HG03469 (cell line): ENCODE measurements around the gene AHRR.
"Not testable (repeated sequence)": the region's sequence is repeated elsewhere in the genome, so short reads cannot be mapped to it uniquely, and the experiment has no call there.

Source experiments
- ATAC-seq: cut with Tn5 transposase; IDR thresholded peaks from one replicate; pipeline ENCODE4 v1.9.1; 2021; ENCODE audit warnings: mild to moderate bottlenecking, moderate library complexity, moderate number of reproducible peaks; ENCODE audit not compliant: unreplicated experiment

AHRR gene

DNA sequence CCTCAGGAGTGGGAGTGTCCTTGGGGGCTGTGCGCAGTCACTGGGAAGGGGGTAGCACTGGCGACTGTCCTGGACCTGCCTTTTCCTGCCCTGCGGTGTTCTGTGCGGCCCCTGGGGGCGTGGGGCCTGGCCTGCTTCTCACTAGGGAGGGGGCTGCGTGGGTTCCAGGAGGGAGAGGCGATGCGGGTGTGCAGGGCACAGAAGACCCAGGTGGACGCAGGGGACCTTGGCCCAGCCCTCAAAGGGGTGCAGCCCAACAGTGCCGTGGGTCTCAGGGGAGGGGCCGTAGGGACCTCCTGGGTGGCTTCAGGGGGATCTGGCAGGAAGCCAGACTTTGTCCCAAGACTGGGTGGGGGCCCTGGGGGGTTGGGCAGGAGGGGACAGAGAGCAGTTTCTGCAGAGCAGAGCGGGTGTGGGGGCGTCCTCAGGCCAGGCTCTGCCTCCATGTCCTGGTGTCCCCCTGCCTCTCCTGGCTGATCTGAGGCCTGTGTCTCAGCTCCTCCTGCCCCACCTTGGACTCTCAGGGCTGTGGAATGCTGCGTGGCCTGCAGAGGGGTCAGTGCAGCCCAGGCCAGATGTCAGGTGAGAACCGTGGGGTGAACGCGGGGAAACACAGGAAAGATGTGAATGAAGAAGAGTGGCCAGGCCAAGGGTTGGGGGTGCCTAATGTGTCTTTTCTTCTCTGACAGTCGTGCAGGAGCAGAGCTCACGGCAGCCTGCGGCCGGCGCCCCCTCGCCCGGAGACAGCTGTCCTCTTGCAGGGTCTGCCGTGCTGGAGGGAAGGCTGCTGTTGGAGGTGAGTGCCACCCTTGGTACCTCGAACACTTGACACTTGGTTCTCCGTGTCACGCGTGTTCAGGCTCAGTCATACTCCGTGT, 54.6 kb downstream of the AHRR start:
- ATAC-seq: no peak

DNA sequence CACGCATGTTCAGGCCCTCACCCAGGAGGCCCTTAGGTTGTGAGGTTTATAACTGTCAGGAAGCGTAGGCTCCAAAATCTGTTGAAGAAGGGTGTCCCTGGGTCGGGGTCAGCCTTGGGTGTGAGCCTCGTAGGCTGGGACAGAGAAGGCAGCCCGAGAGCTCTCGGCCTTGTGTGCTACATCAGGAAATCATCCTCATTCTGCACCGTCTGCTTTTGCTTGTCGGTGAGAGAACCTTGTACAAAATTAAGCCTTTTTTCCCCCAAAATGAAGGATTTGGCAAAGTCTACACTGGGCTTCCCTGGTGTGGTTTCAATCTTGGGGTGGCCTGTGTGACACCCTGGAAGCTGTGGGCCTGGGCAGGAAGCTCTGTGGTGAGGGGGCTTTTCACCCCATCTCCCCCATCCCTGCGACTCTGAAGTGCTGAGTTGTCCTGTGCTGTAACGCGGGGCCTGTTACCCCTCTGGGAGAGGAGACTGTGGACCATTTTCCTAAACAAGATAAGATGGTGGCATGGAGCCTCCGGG, 55.3 kb downstream of the AHRR start:
- ATAC-seq: no peak

DNA sequence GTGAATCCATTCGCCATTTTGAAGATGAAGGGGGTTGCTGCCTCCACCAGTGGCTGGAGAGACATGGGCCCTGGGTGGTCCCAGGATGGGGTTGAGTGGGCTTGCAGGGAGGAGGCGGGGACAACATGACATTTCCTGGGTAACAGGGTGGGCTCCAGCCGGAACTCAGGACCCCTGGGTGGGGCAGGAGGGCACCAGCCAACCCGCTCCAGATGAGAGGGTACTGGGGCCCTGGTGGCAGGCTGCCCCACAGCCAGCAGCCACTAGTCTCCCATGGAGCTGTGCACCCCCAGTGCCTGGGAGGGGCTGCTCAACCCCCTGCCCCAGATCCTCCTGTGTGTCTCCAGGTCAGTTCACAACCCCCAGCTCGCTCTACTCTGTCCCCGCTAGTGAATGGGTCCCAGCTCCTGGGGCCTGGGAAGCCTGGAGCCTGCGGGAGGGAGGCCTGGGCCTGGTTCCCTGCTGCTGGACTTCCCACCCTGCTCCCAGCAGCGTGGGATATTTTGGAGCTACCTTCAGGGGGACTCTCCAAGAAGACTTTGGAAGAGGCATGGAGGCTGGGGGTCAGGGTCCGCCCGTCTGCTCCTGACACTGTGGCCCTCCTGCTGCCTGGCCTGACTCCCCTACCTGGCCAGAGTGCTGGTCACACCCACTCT, 55.9 kb downstream of the AHRR start:
- no peak for ATAC-seq

- no peak for ATAC-seq
These were observed 56.9 kb downstream of the AHRR start for GRCh38 chr5:378301-378891.

- no peak for ATAC-seq
These were observed 57.6 kb downstream of the AHRR start for GRCh38 chr5:378976-379742.

DNA sequence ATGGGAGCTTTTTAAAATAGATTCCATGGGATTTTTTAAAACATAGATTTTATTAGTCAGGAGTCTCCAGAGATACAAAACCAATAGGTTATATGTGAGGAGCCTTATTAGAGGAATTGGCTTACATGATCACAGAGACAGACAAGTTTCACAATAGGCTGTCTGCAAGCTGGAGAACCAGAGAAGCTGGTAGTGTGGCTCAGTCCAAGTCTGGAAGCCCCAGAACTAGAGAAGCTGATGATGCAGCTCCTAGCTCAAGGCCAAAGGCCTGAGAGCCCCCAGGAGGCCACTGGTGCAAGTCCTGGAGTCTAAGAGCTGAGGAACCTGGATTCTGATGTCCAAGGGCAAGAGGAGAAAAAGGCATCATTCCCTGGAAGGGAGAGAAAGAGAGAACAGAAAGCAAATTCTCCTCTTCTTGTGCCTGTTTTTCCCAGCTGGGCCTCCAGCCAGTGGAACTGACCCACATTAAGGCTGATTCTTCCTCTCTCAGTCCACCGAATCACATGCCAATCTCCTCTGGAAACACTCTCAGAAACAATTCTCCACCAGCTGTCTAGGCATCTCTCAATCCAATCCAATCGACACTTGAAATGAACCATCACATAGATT, 59.3 kb downstream of the AHRR start:
- ATAC-seq: no peak

DNA sequence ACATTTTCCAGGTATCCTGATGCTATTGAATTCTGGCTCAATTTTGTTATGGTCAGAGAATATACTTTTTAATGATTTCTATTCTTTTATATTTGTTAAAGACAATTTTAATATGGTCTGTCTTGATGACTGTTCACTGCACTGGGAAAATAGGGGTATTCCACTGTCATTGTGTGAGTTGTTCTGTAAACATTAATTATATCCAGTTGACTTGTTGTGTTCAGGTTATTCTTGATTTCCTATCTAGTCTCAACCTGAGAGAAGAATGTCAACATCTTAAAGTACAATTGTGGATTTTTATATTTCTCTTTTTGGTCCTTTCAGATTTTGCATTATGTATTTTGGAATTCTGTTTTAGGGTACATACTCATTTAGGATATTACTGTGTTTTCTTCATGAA, 61.6 kb downstream of the AHRR start:
- ATAC-seq: no peak

DNA sequence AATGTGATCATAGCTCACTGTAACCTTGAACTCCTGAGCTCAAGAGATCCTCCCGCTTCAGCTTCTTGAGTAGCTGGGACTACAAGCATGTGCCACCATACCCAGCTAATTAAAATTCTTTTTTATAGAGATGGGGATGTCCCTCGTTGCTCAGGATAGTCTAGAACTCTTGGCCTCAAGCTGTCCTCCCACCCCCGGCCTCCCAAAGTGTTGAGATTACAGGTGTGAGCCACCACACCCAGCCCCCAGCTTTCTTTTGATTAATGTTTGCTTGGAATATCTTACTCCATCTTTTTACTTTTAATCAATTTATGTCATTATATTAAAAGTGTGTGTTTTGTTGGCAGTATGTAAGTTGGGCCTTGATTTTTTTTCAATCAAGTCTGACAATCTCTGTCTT, 62.1 kb downstream of the AHRR start:
- ATAC-seq: no peak

GRCh38 chr5:384576-384975, 63.1 kb downstream of the AHRR start:
- ATAC-seq: not testable (repeated sequence)

DNA sequence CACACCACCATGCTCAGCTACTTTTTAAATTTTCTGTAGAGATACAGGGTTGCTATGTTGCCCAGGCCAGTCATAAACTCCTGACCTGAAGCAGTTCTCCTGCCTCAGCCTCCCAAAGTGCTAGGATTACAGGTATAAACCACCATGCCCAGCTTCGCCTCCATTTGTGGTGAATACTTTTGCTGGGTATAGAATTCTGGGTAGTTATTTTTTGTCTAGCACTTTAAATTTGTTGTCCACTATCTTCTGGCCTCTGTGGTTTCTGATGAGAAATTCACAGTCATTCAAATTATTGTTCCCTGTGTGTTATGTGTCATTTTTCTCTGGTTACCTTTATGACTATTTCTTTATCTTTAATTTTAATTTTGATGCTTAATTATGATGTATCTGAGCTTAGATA, 63.8 kb downstream of the AHRR start:
- ATAC-seq: no peak

- ATAC-seq: no peak
These were observed 65.2 kb downstream of the AHRR start for GRCh38 chr5:386432-387341.

DNA sequence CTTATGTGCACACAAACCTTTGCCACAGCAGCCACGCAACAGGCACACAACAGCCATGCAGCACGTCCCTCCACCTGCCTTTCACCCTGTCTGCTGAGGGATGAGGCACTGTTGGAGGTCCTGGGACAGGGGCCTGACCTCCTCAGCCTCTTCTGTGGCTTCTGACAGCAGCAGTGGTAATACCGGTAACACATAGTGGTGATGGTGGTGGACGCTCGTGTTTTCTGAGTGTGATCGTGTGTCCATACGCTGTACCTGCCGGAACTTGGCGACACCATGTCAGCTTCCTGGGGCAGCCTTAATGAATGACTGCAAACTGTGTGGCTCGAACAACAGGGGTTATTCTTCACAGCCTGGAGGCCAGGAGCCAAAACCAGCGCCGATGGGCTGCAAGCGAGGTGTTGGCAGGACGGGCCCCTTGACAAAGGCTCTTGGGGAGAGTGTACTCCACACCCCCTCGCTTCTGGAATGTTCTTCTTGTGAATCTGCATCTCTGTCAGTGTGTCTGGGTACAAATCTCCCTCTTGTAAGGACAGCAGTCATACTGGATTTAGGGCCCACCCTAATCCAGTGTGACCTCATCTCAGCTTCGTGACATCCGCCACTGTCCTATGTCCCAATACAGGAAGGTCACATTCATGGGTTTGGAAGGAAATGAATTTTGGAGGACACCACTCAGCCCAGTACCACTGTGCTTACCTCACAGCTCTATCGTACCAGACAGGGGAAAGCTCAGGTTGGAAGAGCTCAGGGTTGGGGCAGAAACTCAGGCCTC, 66.2 kb downstream of the AHRR start:
- no peak for ATAC-seq

GRCh38 chr5:388266-389196, 67.0 kb downstream of the AHRR start:
- no peak for ATAC-seq

GRCh38 chr5:389197-389821, 67.8 kb downstream of the AHRR start:
- no peak for ATAC-seq

DNA sequence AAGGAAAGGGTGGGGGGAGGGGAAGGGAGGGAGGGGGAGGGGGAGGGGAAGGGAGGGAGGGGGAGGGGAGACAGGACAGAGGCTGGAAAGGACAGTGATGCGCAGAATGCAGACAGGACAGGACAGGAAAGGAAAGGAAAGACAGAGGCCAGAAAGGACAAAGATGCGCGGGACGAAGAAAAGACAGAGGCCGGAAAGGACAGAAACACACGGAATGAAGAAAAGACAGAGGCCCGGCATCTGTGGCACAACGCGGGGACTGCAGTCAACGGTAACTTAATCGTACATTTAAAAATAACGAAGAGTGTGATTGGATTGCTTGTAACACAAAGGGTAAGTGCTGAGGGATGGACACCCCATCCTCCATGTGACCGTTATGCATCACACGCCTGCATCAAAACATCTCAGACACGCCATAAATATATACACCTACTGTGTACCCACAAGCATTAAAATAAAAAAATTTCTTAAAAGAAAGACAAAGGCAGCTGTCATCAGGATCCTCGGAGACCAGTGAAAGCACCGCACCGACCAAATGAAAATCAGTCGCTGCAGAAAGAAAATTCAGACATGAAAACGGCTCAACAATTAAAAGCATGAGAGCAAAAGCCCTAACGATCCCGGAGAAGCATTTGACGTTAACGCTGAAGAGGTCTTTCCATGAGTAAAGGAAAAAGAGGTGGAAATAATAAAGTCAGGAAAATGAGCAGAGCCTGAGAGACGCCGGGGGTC, 68.5 kb downstream of the AHRR start:
- ATAC-seq: no peak

- ATAC-seq: no peak
These were observed 69.3 kb downstream of the AHRR start for GRCh38 chr5:390623-391491.
